Suprapubic skin (tissue), 4 donors: Measurements from ENCODE around the gene ABHD17A. TPM values are rescaled to one million over a fixed set of nuclear protein-coding genes. Genes with fewer than 3 reads are reported as not detected.
"Not testable (repeated sequence)": the region's sequence is repeated elsewhere in the genome, so short reads cannot be mapped to it uniquely, and the experiment has no call there.

ENCODE experiments used
- DNase-seq, 2 donors: peaks; one replicate each; pipeline ENCODE4 v3.0.0-alpha.2; 2019; ENCODE audit warnings: low spot score in 2 of 2
- H3K27ac ChIP-seq: fragments of 200-600 bp; sonication (generic); one replicate; pipeline ENCODE4 v1.5.1; 2019
- H3K27me3 ChIP-seq: fragments of 200-600 bp; sonication (generic); one replicate; pipeline ENCODE4 v1.5.1; 2019
- H3K36me3 ChIP-seq: fragments of 200-600 bp; sonication (generic); one replicate; pipeline ENCODE4 v1.5.1; 2019
- H3K4me1 ChIP-seq: fragments of 200-600 bp; sonication (generic); one replicate; pipeline ENCODE4 v1.5.1; 2019
- H3K4me3 ChIP-seq: fragments of 200-600 bp; sonication (generic); one replicate; pipeline ENCODE4 v1.5.1; 2019; ENCODE audit warnings: mild to moderate bottlenecking
- H3K9me3 ChIP-seq: fragments of 200-600 bp; sonication (generic); one replicate; pipeline ENCODE4 v1.5.1; 2019
- EP300 ChIP-seq: sonication (generic); formaldehyde crosslinking; IDR thresholded peaks from one replicate; pipeline ENCODE4 v1.6.1; 2017; ENCODE audit warnings: antibody characterized with exemption
- POLR2A ChIP-seq, 2 donors: fragments of 450-650 bp; IDR thresholded peaks; one replicate each; pipeline ENCODE4 v1.6.1; 2017; ENCODE audit warnings: antibody characterized with exemption in 2 of 2, mild to moderate bottlenecking in 2 of 2, moderate library complexity in 2 of 2
- POLR2AphosphoS5 ChIP-seq, 3 donors: sonication (generic); formaldehyde crosslinking; IDR thresholded peaks; one replicate each; pipeline ENCODE4 v1.6.1; 2017; ENCODE audit warnings: antibody characterized with exemption in 3 of 3
- WGBS: methylation state at CpG from one replicate; pipeline ENCODE4 v1.1.5; 2018; 5-methylcytosine and 5-hydroxymethylcytosine counted together
- total RNA-seq, 4 donors: library from RNA; depleted of rRNA; stranded (reverse); fragments of >200 nt; gene quantifications; one replicate each; pipeline ENCODE4 v1.1.0, GENCODE V29; 2016
- TF ChIP-seq, protein P1 (sequence below), 2 donors: fragments of 200-600 bp in 1 of 2; fragments of 450-650 bp in 1 of 2; sonication (generic) in 1 of 2; IDR thresholded peaks; one replicate each; pipeline ENCODE4 v1.5.1; 2016 to 2019; ENCODE audit warnings: antibody characterized with exemption in 2 of 2, mild to moderate bottlenecking in 1 of 2, moderate library complexity in 1 of 2

ABHD17A gene
- total RNA-seq, 4 donors from 2014 or later, result 82.3 to 120 (median 110) TPM

DNA sequence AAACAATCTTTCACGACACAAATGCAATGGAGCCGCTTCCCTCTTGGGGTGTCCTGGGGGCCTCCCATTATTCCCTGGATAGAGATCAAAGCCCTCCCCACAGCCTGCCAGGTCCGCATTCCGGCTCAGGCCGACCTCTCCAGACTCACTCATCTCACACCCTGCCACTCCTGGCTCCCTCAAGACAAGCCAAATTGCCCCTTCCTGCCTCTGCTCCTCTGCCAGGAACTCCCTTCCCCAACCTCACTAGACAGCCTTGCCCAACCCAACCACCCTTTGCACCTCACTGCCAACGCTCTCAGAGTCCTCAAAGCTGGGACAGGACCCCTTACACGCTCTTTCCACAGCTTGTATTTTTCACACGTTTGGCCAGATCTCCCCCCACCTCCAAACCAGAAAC is 1.5 kb downstream of the ABHD17A start:
- no peak for DNase-seq
- 13% methylated on average over 8 of the region's 8 CpGs for WGBS

DNA sequence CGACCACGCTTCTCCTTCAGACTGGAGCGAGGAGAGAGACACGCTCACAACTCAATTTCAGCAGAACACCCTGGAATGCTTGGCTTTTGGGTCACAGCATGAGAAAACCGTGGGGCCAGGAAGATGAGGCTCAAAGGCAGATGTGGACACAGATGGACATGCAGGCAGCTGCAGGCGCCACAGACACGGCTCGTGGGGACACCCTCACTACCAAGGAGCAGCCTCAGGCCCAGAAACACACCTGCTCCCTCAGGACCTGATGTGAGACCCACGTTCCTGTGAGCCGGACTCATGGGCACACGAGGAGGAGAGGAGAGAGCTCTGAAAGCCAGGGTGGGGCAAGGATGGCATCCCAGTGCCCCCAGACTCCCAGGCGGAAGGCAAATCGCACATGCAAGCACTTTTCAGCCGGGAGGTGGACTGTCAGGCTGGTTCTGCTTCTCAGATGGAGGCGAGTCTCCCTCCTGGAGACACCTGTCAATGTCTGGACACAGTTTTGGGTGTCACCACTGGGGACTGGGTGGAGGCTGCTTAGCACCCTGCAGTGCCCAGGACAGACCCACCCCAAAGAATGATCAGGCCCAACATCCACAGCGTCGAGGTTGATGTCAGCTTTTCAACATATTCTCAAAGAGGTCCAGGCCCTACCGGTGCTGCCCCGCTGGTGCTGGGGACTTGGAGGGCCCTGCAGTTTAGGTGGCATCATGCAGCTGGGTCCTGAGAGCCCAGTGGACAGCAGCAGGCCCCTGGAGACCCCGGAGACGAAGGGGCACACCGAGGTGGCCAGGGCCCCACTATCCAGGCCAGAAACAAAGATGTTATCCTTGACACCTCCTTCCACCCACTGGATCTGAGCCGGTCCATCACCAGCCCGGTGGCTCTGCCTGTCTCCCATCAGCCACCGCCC is 2.3 kb downstream of the ABHD17A start:
- DNase-seq, result no peak
- 56% methylated on average over 23 of the region's 25 CpGs for whole genome bisulfite sequencing
- Histone ChIP-seq H3K27me3 (no peaks in the 10 kb centered on the region), H3K36me3 (peaks cover 14% of the 10 kb centered on the region), H3K9me3 (no peaks in the 10 kb centered on the region), H3K27ac (peak overlapping the region; percentile 46), H3K4me3 (peak overlapping the region; percentile 98), H3K4me1 (peaks cover 50% of the 10 kb centered on the region)
- TF ChIP-seq POLR2AphosphoS5 (IDR thresholded peaks at IDR 0.05) (no peak), POLR2A (IDR thresholded peaks at IDR 0.05) (no peak), EP300 (no peak)
- TF ChIP-seq, protein P1, sequence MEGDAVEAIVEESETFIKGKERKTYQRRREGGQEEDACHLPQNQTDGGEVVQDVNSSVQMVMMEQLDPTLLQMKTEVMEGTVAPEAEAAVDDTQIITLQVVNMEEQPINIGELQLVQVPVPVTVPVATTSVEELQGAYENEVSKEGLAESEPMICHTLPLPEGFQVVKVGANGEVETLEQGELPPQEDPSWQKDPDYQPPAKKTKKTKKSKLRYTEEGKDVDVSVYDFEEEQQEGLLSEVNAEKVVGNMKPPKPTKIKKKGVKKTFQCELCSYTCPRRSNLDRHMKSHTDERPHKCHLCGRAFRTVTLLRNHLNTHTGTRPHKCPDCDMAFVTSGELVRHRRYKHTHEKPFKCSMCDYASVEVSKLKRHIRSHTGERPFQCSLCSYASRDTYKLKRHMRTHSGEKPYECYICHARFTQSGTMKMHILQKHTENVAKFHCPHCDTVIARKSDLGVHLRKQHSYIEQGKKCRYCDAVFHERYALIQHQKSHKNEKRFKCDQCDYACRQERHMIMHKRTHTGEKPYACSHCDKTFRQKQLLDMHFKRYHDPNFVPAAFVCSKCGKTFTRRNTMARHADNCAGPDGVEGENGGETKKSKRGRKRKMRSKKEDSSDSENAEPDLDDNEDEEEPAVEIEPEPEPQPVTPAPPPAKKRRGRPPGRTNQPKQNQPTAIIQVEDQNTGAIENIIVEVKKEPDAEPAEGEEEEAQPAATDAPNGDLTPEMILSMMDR (IDR thresholded peaks at IDR 0.05), result no peak

More for the DNA sequence above, 1.5 kb downstream of the ABHD17A start:
- H3K9me3 ChIP-seq, result no peaks in the 10 kb centered on the region
- peaks cover 10% of the 10 kb centered on the region for H3K36me3 ChIP-seq
- H3K27ac ChIP-seq, result peak overlapping the region; percentile 46
- H3K4me1 ChIP-seq, result peaks cover 50% of the 10 kb centered on the region
- H3K4me3 ChIP-seq, result peak overlapping the region; percentile 98
- TF ChIP-seq EP300 (no peak), POLR2A (IDR thresholded peaks at IDR 0.05) (no peak), POLR2AphosphoS5 (IDR thresholded peaks at IDR 0.05) (no peak)
- TF ChIP-seq, protein P1 (IDR thresholded peaks at IDR 0.05), result no peak
- H3K27me3 ChIP-seq, result no peaks in the 10 kb centered on the region

DNA sequence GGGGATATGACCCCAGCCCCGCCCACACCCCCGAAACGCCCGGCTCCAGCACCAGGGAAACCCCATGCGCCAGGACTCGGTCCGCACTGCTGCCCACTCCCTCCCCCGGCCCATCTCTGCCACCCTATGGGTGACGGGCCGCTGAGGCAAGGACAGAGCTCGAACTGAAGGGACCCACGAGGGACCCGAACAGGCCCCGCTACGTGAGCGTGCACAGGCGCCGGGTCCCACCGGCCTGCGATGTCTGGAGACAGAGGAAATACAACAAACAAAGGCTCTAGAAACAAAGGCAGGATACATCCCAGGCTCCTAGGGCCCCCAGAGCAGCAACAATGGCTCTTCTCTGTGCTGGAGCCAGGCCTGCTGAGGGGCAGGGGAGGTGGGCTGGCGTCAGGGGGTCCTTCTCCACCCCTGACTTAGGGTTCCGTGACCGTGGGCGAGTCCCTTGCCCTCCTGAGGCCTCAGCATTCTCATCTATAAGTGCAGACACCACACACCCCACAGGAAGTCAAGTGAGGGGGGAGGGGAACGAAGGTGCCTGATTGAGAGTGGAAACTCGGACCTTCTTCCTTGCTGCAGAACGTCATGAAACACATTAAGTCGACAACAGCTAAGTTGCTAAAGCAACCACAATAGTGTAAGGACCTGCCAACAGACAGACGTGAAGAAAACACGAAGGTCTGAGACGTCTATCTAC is 3.1 kb downstream of the ABHD17A start:
- H3K9me3 ChIP-seq, result no peaks in the 10 kb centered on the region

DNA sequence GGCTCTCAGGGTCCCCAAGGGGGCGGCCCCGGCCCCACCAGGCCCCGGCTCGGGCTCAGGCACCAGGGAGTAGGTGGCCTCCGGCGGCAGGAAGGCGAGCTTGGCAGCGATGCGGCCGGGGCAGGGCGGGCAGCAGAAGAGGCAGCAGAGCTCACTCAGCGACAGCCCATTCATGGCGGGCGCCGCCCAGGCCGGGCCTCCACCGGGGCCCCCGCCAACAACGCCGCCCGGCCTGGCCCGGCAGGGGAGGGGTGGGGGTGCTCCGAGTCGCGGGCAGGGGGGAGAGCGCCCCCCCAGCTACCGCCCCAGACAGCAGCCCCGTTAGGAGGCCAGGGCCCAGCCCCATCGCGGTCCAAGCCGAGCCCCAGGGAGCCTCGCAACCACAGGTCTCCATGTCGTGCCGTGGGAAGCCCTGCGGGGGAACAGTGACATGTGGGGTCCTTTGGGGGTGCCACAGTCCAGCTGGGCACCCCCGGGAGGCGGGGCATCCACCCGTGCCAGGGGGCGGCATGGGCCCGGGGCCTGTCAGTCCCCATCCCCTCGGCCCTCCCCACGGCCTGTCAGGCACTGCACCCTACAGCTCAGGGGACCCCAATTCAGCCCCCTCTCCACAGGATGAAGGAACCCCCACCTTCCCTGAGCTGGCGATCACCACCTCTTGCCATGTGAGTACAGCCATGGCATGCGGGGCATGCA is 3.8 kb downstream of the ABHD17A start:
- H3K9me3 ChIP-seq, H3K27me3 ChIP-seq, DNase-seq: not testable (repeated sequence)
- Histone ChIP-seq H3K4me3 (peak overlapping the region; percentile 32), H3K27ac (peak overlapping the region; percentile 56), H3K4me1 (peaks cover 55% of the 10 kb centered on the region), H3K36me3 (peaks cover 14% of the 10 kb centered on the region)
- WGBS, result 58% methylated on average over 7 of the region's 44 CpGs

More for the DNA sequence above, 3.1 kb downstream of the ABHD17A start:
- peaks cover 14% of the 10 kb centered on the region for H3K36me3 ChIP-seq
- H3K27ac ChIP-seq, result peak overlapping the region; percentile 56
- 55% methylated on average over 14 of the region's 31 CpGs for WGBS
- peak overlapping the region; percentile 98 for H3K4me3 ChIP-seq
- no peak for DNase-seq
- TF ChIP-seq EP300, result no peak
- TF ChIP-seq, protein P1 (IDR thresholded peaks at IDR 0.05), result no peak
- no peak for TF ChIP-seq POLR2AphosphoS5 (IDR thresholded peaks at IDR 0.05)
- no peak for TF ChIP-seq POLR2A (IDR thresholded peaks at IDR 0.05)
- H3K27me3 ChIP-seq, result no peaks in the 10 kb centered on the region
- peaks cover 50% of the 10 kb centered on the region for H3K4me1 ChIP-seq

DNA sequence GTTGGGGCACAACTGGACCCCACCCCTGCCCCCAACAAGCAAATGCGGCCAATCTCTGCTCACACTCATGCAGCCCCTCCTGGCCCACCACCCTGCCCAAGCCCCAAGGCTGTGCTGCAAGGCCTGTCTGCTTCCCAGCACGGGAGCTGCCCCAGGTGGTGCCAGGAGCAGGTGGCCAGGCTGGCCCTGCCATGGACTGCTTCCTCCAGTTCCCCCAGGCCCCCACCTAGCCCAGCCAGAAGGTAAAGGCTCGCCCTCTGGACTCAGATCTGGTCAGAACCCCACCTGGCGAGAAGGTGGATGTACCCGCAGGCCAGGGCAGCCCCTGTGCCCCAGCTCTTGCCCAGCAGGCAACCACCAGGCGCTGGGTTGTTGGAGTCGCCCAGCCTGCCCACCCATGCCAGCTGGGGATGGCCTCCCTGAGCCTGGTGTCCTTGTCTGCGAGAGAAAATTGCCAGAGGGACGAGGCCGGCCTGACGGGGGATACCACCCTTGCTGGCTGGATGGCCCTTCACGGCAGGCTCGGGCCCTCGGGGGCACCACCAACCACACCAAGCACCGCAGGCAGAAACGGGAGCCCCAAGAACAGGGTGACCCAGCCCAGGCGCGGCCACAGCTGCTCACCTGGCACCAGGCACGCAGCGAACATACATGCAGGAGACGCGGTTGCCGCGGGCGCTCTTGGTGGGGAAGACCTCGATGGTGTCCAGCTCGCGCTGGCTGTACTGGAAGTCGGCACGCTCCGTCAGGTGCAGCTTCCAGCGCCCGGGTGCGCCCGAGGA is 4.5 kb downstream of the ABHD17A start:
- no peaks in the 10 kb centered on the region for H3K27me3 ChIP-seq
- WGBS, result 92% methylated on average over 6 of the region's 35 CpGs
- H3K4me3 ChIP-seq, result peak overlapping the region; percentile 32
- TF ChIP-seq POLR2AphosphoS5 (IDR thresholded peaks at IDR 0.05), result no peak
- TF ChIP-seq, protein P1 (IDR thresholded peaks at IDR 0.05), result no peak
- no peak for TF ChIP-seq EP300
- no peak for TF ChIP-seq POLR2A (IDR thresholded peaks at IDR 0.05)
- peaks cover 14% of the 10 kb centered on the region for H3K36me3 ChIP-seq
- no peaks in the 10 kb centered on the region for H3K9me3 ChIP-seq
- peaks cover 60% of the 10 kb centered on the region for H3K4me1 ChIP-seq
- H3K27ac ChIP-seq, result peak overlapping the region; percentile 56
- no peak for DNase-seq

DNA sequence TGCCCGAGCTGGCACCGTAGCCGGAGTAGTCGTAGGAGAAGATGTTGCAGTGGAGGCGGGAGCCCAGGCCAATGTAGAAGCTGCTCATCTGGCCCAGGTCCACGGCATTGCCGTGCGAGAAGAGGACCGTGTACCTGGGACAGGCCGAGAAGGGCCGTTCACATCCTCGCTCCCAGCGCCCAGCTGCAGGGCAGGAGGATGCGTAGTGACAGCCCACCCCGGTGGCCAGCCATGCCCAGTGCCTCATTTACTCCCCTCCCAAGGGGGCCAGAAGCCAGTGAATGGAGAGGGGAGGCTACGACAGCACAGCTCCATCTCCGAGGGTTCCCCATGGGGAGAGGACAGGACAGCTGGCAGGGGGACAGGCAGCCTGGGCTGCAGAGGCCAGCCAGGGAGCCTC is 5.3 kb downstream of the ABHD17A start:
- H3K9me3 ChIP-seq, H3K27me3 ChIP-seq, DNase-seq, H3K27ac ChIP-seq, H3K4me3 ChIP-seq: not testable (repeated sequence)
- 84% methylated on average over 11 of the region's 17 CpGs for WGBS
- peaks cover 65% of the 10 kb centered on the region for H3K4me1 ChIP-seq
- H3K36me3 ChIP-seq, result peaks cover 14% of the 10 kb centered on the region

DNA sequence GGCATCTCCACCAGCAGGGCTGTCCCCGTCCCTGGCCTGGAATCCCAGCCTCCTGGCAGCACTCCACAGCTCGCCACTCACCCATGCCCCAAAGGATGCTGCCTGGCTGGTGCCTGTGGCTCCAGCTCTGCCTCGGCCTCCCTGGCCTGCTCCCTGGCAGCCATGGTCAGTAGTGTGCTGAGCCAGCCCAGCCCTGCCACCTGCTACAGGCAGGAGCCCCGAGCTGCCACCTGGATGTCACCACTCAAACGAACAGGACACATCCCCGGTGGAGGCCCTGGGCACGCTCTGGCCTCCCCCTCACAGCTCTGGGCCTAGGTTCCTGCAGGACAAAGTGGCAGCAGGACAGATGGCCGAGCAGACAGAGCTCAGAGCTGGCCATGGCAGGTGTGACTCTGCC is 6.7 kb downstream of the ABHD17A start:
- H3K4me3 ChIP-seq, H3K27me3 ChIP-seq, H3K27ac ChIP-seq, H3K9me3 ChIP-seq, DNase-seq: not testable (repeated sequence)
- WGBS, result 86% methylated on average over 3 of the region's 8 CpGs
- H3K4me1 ChIP-seq, result peaks cover 66% of the 10 kb centered on the region
- peaks cover 14% of the 10 kb centered on the region for H3K36me3 ChIP-seq

DNA sequence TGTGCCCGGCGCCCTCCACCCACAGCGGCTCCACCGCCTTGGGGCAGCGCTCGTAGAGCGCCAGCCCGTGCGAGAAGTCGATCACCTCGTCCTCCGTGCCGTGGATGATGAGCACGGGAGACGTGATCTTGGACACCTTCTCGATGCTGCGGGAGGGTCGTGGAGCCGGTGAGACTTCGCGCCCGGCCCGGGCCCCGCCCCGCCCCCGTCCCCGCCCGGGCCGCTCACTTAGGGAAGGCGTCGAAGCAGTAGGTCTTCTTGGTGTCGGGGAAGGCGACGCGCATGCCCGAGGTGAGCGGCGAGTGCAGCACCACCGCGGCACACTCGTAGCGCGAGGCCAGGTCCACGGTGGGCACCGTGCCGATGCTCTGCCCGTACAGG is 8.0 kb downstream of the ABHD17A start:
- H3K4me3 ChIP-seq, result peak overlapping the region; percentile 99
- not testable (repeated sequence) for DNase-seq, H3K27ac ChIP-seq, H3K27me3 ChIP-seq, H3K9me3 ChIP-seq
- peaks cover 66% of the 10 kb centered on the region for H3K4me1 ChIP-seq
- WGBS, result 51% methylated on average over 24 of the region's 47 CpGs
- peaks cover 14% of the 10 kb centered on the region for H3K36me3 ChIP-seq
